GM10248 (cell line): Measurements from ENCODE around the gene PRAME.
"Not testable (repeated sequence)": the region's sequence is repeated elsewhere in the genome, so short reads cannot be mapped to it uniquely, and the experiment has no call there.

Experiments
- CTCF ChIA-PET: fragments of 300-600 bp; sonication (Branson Sonifier 250); formaldehyde crosslinking; extraction: SDS; loops from one replicate; lab custom pipeline; 2021; ENCODE audit warnings: antibody characterized with exemption; lab: Yijun Ruan, JAX
- POLR2A ChIA-PET: fragments of 350-650 bp; sonication (Branson Sonifier 250); formaldehyde crosslinking; extraction: SDS; loops from one replicate; lab custom pipeline; 2020; ENCODE audit warnings: antibody characterized with exemption; lab: Yijun Ruan, JAX
- DNase-seq: peaks from one replicate; pipeline ENCODE4 v3.0.0; 2012; ENCODE audit errors: extremely low spot score
- CTCF ChIP-seq: IDR thresholded peaks from 2 replicates; pipeline ENCODE4 v1.5.1; 2012; ENCODE audit warnings: mild to moderate bottlenecking, low read depth; ENCODE audit errors: extremely low read depth, missing control alignments, control extremely low read depth

PRAME gene

GRCh38 chr22:22583030-22583429 lies 24.0 kb upstream of the PRAME start:
- CTCF ChIA-PET, result interaction anchor here (1.0 to 10.9 kb wide), 3 partner anchors 7 to 162 kb away, joined by 3 to 122 read pairs (median 3); no protein-coding TSS in a partner anchor
- no peak for DNase-seq
- no peak for TF ChIP-seq CTCF
- POLR2A ChIA-PET, result no interaction called here

GRCh38 chr22:22581524-22581923 lies 22.5 kb upstream of the PRAME start:
- not testable (repeated sequence) for DNase-seq
- CTCF ChIA-PET, result interaction anchor here (1.2 to 10.9 kb wide), 2 partner anchors 8 to 118 kb away, joined by 3 to 122 read pairs; no protein-coding TSS in a partner anchor

GRCh38 chr22:22579869-22580604 lies 21.0 kb upstream of the PRAME start:
- CTCF ChIA-PET, result interaction anchor here (10.9 kb wide), 1 partner anchor 10 kb away, joined by 122 read pairs; no protein-coding TSS in a partner anchor

More at GRCh38 chr22:22581524-22581923, 22.5 kb upstream of the PRAME start:
- POLR2A ChIA-PET, result not testable (repeated sequence)

GRCh38 chr22:22578702-22579424 lies 19.8 kb upstream of the PRAME start:
- no peak for TF ChIP-seq CTCF
- CTCF ChIA-PET, result interaction anchor here (0.7 to 10.9 kb wide), 4 partner anchors 11 to 108 kb away, joined by 3 to 122 read pairs (median 4); no protein-coding TSS in a partner anchor
- DNase-seq, result no peak
- POLR2A ChIA-PET, result no interaction called here

More at GRCh38 chr22:22579869-22580604, 21.0 kb upstream of the PRAME start:
- no peak for DNase-seq
- POLR2A ChIA-PET, result no interaction called here
- TF ChIP-seq CTCF, result no peak

- no peak for DNase-seq
- POLR2A ChIA-PET, result no interaction called here
- TF ChIP-seq CTCF, result no peak
- CTCF ChIA-PET, result interaction anchor here (0.7 to 10.9 kb wide), 22 partner anchors 10 to 273 kb away, joined by 3 to 122 read pairs (median 4); partner anchors contain the start of genes PRAME and ZNF280A
Observed at GRCh38 chr22:22576989-22577427, 17.9 kb upstream of the PRAME start.

GRCh38 chr22:22576244-22576988 lies 17.4 kb upstream of the PRAME start:
- POLR2A ChIA-PET, result no interaction called here
- peak; percentile 84 for TF ChIP-seq CTCF
- peak; percentile 61 for DNase-seq
- CTCF ChIA-PET, result interaction anchor here (0.7 to 10.9 kb wide), 26 partner anchors 9 to 273 kb away, joined by 3 to 122 read pairs (median 4); partner anchors contain the start of genes PRAME and ZNF280A
